Keratinocyte (primary cell): ENCODE data around the gene CTTNBP2.

Source experiments
- EZH2 ChIP-seq: IDR thresholded peaks from one replicate; pipeline ENCODE4 v1.6.1; 2012; ENCODE audit warnings: inconsistent platforms, mild to moderate bottlenecking, low read length, moderate library complexity
- TF ChIP-seq, protein P1 (sequence below), 3 experiments: IDR thresholded peaks in 1 of 3; conservative IDR thresholded peaks in 1 of 3; optimal IDR thresholded peaks in 1 of 3; 2 replicates in 2 of 3; 3 replicates in 1 of 3; pipeline versions ENCODE3 to v1.5.1; 2011; ENCODE audit warnings: low read length in 3 of 3, mild to moderate bottlenecking in 3 of 3, moderate library complexity in 2 of 3, control low read depth in 1 of 3, inconsistent platforms in 1 of 3; ENCODE audit not compliant: insufficient read depth in 2 of 3; ENCODE audit errors: extremely low read depth in 1 of 3

DNA sequence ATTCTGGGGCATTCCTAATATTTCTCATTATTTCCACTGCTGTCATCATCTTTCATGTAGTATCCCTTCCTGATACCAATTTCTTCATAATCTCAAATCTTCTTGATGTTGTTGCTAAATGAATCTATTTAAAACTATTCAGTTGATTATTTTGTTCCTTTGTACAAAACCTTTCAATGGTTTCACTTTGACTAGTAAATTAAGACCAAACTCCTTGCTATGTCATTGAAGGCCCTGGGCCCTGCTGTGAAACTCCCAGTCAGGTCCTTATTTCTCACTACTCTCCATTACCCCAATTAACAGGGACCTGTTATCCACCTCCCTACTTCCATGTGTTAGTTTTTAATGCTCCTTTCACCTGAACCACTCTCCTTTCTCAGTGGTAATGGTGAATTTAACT, 97.0 kb downstream of the CTTNBP2 start:
- TF ChIP-seq, protein P1, sequence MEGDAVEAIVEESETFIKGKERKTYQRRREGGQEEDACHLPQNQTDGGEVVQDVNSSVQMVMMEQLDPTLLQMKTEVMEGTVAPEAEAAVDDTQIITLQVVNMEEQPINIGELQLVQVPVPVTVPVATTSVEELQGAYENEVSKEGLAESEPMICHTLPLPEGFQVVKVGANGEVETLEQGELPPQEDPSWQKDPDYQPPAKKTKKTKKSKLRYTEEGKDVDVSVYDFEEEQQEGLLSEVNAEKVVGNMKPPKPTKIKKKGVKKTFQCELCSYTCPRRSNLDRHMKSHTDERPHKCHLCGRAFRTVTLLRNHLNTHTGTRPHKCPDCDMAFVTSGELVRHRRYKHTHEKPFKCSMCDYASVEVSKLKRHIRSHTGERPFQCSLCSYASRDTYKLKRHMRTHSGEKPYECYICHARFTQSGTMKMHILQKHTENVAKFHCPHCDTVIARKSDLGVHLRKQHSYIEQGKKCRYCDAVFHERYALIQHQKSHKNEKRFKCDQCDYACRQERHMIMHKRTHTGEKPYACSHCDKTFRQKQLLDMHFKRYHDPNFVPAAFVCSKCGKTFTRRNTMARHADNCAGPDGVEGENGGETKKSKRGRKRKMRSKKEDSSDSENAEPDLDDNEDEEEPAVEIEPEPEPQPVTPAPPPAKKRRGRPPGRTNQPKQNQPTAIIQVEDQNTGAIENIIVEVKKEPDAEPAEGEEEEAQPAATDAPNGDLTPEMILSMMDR (optimal IDR thresholded peaks at IDR 0.05 in 1 of 3, IDR thresholded peaks at IDR 0.05 in 1 of 3, conservative IDR thresholded peaks at IDR 0.05 in 1 of 3; ENCODE audit: extremely low read depth in 1 of 3, insufficient read depth in 2 of 3, low read length in 3 of 3): no peak
- no peak for TF ChIP-seq EZH2
